ENCODE data around the gene SETBP1.

Gene SETBP1

GRCh38 chr18:44997174-44997573 is 316.5 kb downstream of the SETBP1 start:
- no peak for DNase-seq

DNA sequence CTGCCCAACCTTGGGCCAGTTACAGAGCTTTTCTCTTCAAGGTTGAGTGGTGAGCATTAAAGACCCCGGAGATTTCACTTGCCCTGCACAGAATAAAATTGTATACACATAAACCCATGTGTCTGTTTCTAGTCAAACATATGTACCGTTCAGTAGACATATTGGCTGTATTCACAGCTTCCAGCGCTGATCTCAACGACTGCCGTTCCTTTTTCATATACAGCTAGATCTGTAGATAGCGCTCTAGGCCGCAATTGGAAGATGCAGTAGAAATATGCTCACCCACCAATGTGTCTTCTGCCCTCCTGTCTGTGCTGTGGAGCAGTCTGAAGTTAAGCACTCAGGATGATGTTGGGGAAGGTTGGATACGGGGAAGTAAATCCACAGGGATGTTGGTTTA is 317.7 kb downstream of the SETBP1 start:
- no peak for DNase-seq

DNA sequence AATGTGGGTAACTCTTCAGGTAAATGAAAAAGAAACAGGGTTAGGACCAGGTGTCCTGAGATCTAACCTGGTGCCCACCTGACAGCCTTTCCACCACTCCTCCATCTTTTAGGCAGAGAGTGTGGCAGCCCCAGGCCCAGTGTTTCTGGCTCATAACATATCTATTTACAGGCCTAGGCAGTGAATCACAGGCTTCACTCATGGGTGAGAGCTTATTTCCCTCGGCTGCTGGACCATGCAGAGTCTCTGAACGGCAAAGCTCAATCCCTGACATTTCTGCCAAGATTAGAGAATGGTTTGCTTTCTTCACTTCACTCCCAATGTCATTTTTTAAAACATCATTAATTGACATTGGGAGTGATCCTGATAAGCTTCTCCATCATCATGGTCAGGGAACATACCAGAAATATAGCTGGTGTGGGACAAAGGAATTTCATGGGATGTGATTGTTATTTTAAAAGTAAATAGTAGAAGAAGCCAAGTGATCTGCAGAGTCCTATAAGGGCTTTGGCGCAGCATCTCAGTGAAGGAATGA is 323.9 kb downstream of the SETBP1 start:
- no peak for DNase-seq

DNA sequence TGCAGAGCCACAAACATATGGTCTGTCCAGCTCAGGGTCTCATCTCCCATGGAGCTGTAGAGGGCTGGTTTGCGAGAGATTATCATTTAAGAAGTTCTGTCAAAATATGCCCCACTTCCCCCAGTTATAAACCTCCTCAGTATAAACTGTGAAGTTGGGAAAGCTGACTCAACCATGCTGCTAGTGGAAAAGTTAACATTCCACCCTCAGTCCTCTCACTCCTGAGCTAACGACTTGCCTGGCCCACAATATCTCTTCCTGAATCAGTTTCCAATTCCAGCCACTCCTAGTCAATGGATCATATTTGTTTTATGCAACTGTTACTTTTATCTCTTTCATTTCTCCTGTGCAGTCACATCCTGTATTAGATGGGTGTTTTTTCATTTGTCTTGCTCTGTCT is 326.2 kb downstream of the SETBP1 start:
- DNase-seq = no peak

DNA sequence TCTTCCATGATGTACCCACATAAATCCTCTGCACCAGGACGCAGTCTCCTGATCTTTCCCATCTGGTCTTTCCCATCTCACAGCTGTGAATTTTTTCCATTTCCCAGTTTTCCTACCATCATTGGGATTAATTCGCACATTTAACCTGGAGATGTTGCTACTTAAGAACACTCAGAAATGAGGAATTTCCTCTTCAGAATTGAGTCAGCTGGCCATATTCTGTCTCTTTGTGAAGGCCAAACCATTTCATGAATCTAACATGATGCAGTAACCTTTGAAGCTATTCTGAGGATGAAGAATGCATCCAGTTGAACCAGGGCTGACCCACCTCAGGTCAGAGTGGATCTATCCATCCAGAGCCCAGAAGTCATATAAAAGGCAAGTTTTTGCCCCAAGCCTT is 326.8 kb downstream of the SETBP1 start:
- no peak for DNase-seq

GRCh38 chr18:45008694-45009413 is 328.2 kb downstream of the SETBP1 start:
- DNase-seq = no peak

- no peak for DNase-seq
These were observed 329.1 kb downstream of the SETBP1 start for GRCh38 chr18:45009756-45010155.

GRCh38 chr18:45012286-45012685 is 331.6 kb downstream of the SETBP1 start:
- no peak for DNase-seq

- no peak for DNase-seq
These were observed 333.4 kb downstream of the SETBP1 start for GRCh38 chr18:45014047-45014501.

GRCh38 chr18:45015788-45016128 is 335.1 kb downstream of the SETBP1 start:
- no peak for DNase-seq

DNA sequence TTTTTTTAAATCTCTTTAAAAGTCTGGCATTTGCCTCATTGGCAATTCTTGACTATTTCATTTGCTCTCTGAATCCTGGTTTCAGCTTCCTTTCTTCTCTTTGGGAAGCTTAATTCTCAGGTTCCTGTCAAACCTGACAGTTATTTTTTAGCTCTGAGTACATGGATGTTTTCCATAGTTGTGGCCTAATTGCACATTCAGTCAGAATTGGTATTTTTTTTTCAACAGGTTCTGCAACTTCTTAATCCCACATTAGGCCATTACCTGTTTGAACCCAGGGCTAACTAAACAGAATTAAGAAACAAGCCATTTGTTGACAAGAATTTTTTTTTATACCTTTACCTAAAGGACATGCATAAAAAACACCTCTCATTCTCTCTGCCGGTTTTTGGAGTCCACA is 338.8 kb downstream of the SETBP1 start:
- DNase-seq = no peak

GRCh38 chr18:45023519-45023918 is 342.8 kb downstream of the SETBP1 start:
- DNase-seq = no peak

DNA sequence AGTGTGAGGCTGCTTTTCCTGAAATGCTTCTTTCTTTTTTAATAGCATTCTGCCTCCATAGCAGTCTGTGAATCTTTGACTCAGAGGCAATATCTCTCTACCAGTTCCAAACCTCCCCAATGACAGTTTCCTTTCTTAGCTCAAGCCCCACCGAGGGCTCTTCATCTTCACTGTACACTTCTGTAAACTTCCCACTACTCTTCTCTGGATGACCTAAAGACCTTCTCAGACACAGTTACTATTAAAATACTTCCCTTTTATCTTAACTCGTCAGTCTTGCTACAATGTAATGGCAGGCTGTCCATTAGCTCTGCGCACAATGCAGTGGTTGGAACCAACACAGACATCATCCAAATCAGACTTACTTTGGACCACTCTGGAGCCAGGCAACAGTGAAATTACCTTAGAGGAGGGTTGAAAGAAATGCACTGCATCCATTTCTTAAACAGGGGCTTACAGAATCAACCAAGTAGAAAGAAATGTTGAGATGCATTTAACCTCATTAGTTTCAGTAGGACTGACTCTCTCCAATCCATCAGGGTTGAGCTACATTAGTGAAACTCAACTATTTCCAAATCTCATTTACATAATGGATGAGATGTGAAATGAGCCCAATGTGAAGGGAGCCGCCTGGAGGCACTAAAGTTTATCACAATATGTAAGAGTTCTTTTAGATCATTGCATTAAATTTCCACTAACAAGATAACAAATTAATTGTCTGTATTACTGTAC is 343.8 kb downstream of the SETBP1 start:
- DNase-seq = no peak

- no peak for DNase-seq
These were observed 344.4 kb downstream of the SETBP1 start for GRCh38 chr18:45025089-45025450.

DNA sequence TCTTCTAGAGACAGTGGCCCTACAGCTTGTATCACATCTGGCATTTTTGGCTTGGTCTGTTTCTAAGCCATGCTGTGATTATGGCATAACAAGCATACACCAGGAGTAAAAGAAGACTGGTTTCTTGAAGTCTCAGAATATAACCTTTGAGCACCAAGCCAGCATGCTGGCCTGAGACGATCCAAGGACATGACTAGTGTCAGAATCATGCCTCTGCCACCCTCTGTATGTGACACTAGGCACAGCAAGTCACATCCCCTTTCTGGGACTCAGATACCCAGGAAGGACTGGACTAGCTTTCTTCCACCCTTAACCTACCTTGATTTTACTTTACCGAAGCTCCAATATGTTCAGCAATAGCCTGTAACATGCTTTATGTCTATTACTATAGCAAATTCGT is 345.5 kb downstream of the SETBP1 start:
- no peak for DNase-seq

GRCh38 chr18:45034179-45034578 is 353.5 kb downstream of the SETBP1 start:
- DNase-seq = no peak

- no peak for DNase-seq
These were observed 356.9 kb downstream of the SETBP1 start for GRCh38 chr18:45037618-45038017.

- no peak for DNase-seq
These were observed 358.7 kb downstream of the SETBP1 start for GRCh38 chr18:45039376-45039775.

DNA sequence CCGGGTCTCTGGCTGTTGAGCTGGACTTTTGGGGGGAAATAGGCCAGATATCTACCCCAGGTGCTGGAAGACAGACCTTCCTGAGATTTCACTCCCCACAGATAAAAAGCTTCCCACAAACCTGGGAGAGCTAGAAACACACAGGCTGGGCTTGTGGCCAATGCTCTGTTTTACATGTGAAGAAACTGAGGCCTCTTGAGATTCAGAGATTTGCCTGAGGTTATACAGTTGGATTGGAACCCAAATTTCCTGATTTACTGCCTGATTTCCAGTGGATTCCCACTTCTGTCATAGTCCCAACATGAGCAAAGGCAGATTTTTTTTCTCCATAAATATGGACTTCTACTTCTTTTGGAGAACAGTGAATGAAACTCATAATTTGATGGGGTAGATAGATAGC is 360.2 kb downstream of the SETBP1 start:
- no peak for DNase-seq

- no peak for DNase-seq
These were observed 364.1 kb downstream of the SETBP1 start for GRCh38 chr18:45044787-45045186.

GRCh38 chr18:45046228-45046627 is 365.5 kb downstream of the SETBP1 start:
- no peak for DNase-seq

DNA sequence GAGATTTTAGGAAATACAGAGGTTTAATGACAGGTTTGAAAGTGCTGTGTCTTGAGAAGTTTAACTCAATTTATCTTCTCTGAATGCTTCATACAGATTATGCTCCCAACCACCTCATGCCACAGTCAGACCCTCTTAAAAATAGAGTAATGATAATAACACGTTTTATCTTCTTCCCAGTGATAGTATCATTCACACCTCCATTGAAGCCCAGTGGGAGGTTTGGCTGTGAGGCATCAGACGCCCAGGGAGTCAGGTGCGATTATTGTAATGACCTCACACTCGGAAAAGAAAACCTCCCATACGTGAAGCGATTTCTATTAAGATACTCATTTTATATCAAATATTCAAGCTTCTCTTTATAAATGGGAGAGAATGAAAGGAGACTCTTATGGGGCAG is 366.3 kb downstream of the SETBP1 start:
- DNase-seq = no peak

GRCh38 chr18:45049578-45050319 is 369.1 kb downstream of the SETBP1 start:
- no peak for DNase-seq

All from effector CD4-positive, alpha-beta T cell (primary cell).